Pancreas (tissue), 10 donors: Measurements from ENCODE around the gene BACE2. TPM values are rescaled to one million over a fixed set of nuclear protein-coding genes. Genes with fewer than 3 reads are reported as not detected.

Experiments used
- ATAC-seq, 4 donors: fragments of 200-7000 bp; cut with Tn5 transposase; one replicate each; pipeline versions ENCODE4 v1.8.0 to v1.9.1; 2020; ENCODE audit warnings: mild to moderate bottlenecking in 4 of 4, moderate library complexity in 4 of 4
- DNase-seq, 6 donors: peaks; one replicate each; pipeline ENCODE4 v3.0.0-alpha.2; 2020
- FAIRE-seq: peaks from 2 replicates; lab custom pipeline; 2012; peaks lifted over from hg19 to GRCh38; lab: Jason Lieb, UNC
- H3K27ac ChIP-seq, 4 donors: fragments of 200-600 bp; sonication (generic); 1 replicate in 3 of 4; 2 replicates in 1 of 4; pipeline versions ENCODE4 v1.5.0 to v1.8.0; 2020
- H3K27me3 ChIP-seq, 4 donors: fragments of 200-600 bp; one replicate each; pipeline ENCODE4 v1.8.0; 2021
- H3K36me3 ChIP-seq, 3 donors: fragments of 200-600 bp; sonication (generic) in 1 of 3; one replicate each; pipeline versions ENCODE4 v1.5.0 to v1.8.0; 2020 to 2021
- H3K4me1 ChIP-seq, 3 donors: fragments of 200-600 bp; one replicate each; pipeline ENCODE4 v1.8.0; 2021
- H3K4me3 ChIP-seq, 4 donors: fragments of 200-600 bp; sonication (generic) in 2 of 4; one replicate each; pipeline versions ENCODE4 v1.5.0 to v1.8.0; 2020 to 2021
- H3K9me3 ChIP-seq, 4 donors: fragments of 200-600 bp; one replicate each; pipeline ENCODE4 v1.8.0; 2021
- WGBS, 2 donors: extraction: QIAGEN DNeasy Blood & Tissue Kit; methylation state at CpG; one replicate each; pipeline ENCODE4 v1.1.7; 2013; 5-methylcytosine and 5-hydroxymethylcytosine counted together
- intact Hi-C, 3 donors: fragments of 100-400 bp; cut with DNase I; formaldehyde crosslinking; loops; one replicate each; pipeline versions ENCODE4 v1.11.1 to v1.14.2; 2022
- polyA plus RNA-seq, 2 donors: library from polyadenylated mRNA; stranded (reverse); fragments of 200-250 nt; gene quantifications; one replicate each; pipeline ENCODE4 v1.2.3, GENCODE V29; 2013
- total RNA-seq, 6 donors: library from RNA; stranded (reverse); fragmentation: NEBNext Ultra II Directional in 4 of 6; extraction: Animal tissue kit (Norgen Biotek cat#: 25700) in 4 of 6; gene quantifications; one replicate each; pipeline versions ENCODE4 v1.2.1 to v1.2.4, GENCODE V29; 2021 to 2023
- TF ChIP-seq, protein P1 (sequence below), 4 donors: fragments of 200-600 bp; sonication (generic) in 3 of 4; IDR thresholded peaks; one replicate each; pipeline versions ENCODE4 v1.5.0 to v1.8.0; 2021; ENCODE audit warnings: antibody characterized with exemption in 4 of 4
- donor health status: healthy with polysubstance abuse.
- donor health status: DM: no; HTN: no; CAD: no; lungs with moderate emphysema.
- donor health status: DM: no; HTN: no; CAD: no.
- donor health status: control.
- donor health status: control.
- donor health status: Bipolar disorder and iron deficiency.
- donor health status: DM: yes; HTN: yes; CAD: no.
- donor health status: DM: no; HTN: no; CAD: no.
- donor health status: DM: no; HTN: no; CAD: no.
- donor health status: DM: yes; HTN: yes; CAD: no.

BACE2 gene
- total and polyA plus RNA-seq, 8 donors, result 14.4 to 85.6 (median 42.9) TPM

- DNase-seq (peak in 1 of 6 donors; percentile 59), FAIRE-seq (no peak), ATAC-seq (no peak)
- no peak overlapping the region for H3K4me3 ChIP-seq
- H3K27ac ChIP-seq, result peak overlapping the region in 3 of 4 donors; percentile 31 to 96 (median 82)
- peaks cover 0 to 23% (median 0%) of the 10 kb centered on the region in 3 donors for H3K36me3 ChIP-seq
- H3K27me3 ChIP-seq, result no peaks in the 10 kb centered on the region
- TF ChIP-seq, protein P1, sequence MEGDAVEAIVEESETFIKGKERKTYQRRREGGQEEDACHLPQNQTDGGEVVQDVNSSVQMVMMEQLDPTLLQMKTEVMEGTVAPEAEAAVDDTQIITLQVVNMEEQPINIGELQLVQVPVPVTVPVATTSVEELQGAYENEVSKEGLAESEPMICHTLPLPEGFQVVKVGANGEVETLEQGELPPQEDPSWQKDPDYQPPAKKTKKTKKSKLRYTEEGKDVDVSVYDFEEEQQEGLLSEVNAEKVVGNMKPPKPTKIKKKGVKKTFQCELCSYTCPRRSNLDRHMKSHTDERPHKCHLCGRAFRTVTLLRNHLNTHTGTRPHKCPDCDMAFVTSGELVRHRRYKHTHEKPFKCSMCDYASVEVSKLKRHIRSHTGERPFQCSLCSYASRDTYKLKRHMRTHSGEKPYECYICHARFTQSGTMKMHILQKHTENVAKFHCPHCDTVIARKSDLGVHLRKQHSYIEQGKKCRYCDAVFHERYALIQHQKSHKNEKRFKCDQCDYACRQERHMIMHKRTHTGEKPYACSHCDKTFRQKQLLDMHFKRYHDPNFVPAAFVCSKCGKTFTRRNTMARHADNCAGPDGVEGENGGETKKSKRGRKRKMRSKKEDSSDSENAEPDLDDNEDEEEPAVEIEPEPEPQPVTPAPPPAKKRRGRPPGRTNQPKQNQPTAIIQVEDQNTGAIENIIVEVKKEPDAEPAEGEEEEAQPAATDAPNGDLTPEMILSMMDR (IDR thresholded peaks at IDR 0.05), result no peak
- intact Hi-C loops, result no loop called here
- no peaks in the 10 kb centered on the region for H3K9me3 ChIP-seq
- WGBS, 2 donors, result 95 to 98% methylated on average over 11 of the region's 11 CpGs
- peaks cover 0 to 30% (median 20%) of the 10 kb centered on the region in 3 donors for H3K4me1 ChIP-seq
Observed at GRCh38 chr21:41249476-41249875, 81.5 kb downstream of the BACE2 start.

DNA sequence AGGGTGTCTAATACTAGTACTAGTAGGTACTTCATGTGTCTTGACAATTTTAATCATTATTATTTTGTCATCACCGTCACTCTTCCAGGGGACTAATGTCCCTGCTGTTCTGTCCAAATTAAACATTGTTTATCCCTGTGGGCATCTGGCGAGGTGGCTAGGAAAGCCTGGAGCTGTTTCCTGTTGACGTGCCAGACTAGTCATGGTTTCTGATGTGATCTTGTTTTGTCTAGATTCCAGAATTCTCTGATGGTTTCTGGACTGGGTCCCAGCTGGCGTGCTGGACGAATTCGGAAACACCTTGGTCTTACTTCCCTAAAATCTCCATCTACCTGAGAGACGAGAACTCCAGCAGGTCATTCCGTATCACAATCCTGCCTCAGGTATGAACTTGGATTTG is 82.6 kb downstream of the BACE2 start:
- ATAC-seq (peak in 3 of 4 donors; percentile 43 to 65 (median 63)), FAIRE-seq (no peak), DNase-seq (peak in 3 of 6 donors; percentile 51 to 73 (median 54))
- peaks cover 0 to 30% (median 20%) of the 10 kb centered on the region in 3 donors for H3K4me1 ChIP-seq
- H3K27ac ChIP-seq, result peak overlapping the region in 2 of 4 donors; percentile 82 to 96
- H3K27me3 ChIP-seq, result no peaks in the 10 kb centered on the region
- TF ChIP-seq, protein P1 (IDR thresholded peaks at IDR 0.05), result no peak
- peaks cover 0 to 23% (median 0%) of the 10 kb centered on the region in 3 donors for H3K36me3 ChIP-seq
- WGBS, 2 donors, result 36 to 53% methylated on average over 8 of the region's 8 CpGs
- no peaks in the 10 kb centered on the region for H3K9me3 ChIP-seq
- H3K4me3 ChIP-seq, result no peak overlapping the region
- intact Hi-C loops, result no loop called here

DNA sequence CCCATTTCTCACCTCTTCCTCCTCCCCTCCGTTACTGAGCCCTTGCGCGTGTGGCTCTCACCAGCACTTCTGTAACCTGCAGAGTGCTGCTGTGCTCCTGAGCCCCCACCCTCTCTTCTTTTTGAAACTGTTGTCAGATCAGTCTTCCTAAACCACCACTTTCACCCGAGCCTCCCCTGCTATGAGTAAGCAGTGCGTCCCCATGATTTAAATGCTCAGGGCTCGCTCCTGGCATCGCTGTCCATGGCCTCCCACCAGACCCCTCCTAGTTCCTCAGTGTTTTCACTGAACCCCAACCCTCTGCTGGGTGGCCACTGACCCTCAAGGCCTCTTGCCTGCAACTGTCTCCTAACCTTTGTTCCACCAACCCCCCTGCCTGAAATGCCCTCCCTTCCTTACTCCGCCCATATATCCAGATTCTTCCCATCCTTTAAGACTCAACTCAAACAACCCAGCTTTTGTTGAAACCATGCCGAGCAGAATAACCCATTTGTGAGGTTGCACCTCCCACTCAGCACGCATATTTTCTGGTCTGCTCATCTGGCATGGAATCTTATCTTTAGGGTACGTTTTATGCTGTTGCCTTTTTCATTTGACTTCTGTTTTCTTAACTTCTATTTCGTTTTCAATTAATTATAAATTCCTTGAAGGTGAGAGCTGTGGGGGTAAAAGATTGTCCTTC is 84.1 kb downstream of the BACE2 start:
- ATAC-seq (no peak), FAIRE-seq (no peak), DNase-seq (no peak)
- no peaks in the 10 kb centered on the region for H3K9me3 ChIP-seq
- intact Hi-C loops, result no loop called here
- peaks cover 0 to 23% (median 0%) of the 10 kb centered on the region in 3 donors for H3K36me3 ChIP-seq
- H3K27me3 ChIP-seq, result no peaks in the 10 kb centered on the region
- H3K4me1 ChIP-seq, result peaks cover 0 to 24% (median 20%) of the 10 kb centered on the region in 3 donors
- TF ChIP-seq, protein P1 (IDR thresholded peaks at IDR 0.05), result no peak
- WGBS, 2 donors, result 93 to 94% methylated on average over 12 of the region's 12 CpGs
- no peak overlapping the region for H3K27ac ChIP-seq
- no peak overlapping the region for H3K4me3 ChIP-seq

GRCh38 chr21:41254090-41254700 is 86.2 kb downstream of the BACE2 start:
- Histone ChIP-seq H3K27me3 (no peaks in the 10 kb centered on the region), H3K27ac (no peak overlapping the region), H3K4me3 (no peak overlapping the region), H3K9me3 (no peaks in the 10 kb centered on the region), H3K4me1 (peaks cover 0 to 19% (median 16%) of the 10 kb centered on the region in 3 donors), H3K36me3 (peaks cover 0 to 23% (median 0%) of the 10 kb centered on the region in 3 donors)
- whole genome bisulfite sequencing, 2 donors, result 71 to 83% methylated on average over 4 of the region's 4 CpGs
- DNase-seq, result no peak
- no peak for FAIRE-seq
- TF ChIP-seq, protein P1 (IDR thresholded peaks at IDR 0.05), result no peak
- ATAC-seq, result no peak
- intact Hi-C loops, result no loop called here
